ENCODE data around the gene TYK2.

DNA sequence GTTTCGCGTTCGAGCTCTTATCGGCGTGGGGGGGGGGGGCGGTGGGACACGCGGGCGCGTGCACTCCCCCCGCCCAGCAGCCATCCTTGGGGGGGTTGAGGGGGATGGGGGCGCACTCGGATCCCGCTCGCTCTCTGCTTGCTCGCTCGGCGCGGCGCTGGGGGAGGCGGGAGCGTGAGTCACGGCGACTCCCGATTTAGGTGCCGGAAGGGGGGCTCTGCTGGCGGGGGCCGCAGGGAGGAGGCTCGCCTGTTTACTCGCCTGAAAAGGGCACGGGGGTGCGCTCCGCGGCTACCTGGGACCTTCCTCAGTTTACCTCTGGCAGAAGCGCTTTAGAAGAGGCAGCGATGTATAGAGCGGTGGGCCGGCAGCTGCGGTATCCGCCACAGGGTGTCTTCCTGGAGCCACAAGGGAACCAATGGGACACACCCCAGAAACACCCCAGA, 38.9 kb upstream of the TYK2 start:
- TF ChIP-seq, protein P1, sequence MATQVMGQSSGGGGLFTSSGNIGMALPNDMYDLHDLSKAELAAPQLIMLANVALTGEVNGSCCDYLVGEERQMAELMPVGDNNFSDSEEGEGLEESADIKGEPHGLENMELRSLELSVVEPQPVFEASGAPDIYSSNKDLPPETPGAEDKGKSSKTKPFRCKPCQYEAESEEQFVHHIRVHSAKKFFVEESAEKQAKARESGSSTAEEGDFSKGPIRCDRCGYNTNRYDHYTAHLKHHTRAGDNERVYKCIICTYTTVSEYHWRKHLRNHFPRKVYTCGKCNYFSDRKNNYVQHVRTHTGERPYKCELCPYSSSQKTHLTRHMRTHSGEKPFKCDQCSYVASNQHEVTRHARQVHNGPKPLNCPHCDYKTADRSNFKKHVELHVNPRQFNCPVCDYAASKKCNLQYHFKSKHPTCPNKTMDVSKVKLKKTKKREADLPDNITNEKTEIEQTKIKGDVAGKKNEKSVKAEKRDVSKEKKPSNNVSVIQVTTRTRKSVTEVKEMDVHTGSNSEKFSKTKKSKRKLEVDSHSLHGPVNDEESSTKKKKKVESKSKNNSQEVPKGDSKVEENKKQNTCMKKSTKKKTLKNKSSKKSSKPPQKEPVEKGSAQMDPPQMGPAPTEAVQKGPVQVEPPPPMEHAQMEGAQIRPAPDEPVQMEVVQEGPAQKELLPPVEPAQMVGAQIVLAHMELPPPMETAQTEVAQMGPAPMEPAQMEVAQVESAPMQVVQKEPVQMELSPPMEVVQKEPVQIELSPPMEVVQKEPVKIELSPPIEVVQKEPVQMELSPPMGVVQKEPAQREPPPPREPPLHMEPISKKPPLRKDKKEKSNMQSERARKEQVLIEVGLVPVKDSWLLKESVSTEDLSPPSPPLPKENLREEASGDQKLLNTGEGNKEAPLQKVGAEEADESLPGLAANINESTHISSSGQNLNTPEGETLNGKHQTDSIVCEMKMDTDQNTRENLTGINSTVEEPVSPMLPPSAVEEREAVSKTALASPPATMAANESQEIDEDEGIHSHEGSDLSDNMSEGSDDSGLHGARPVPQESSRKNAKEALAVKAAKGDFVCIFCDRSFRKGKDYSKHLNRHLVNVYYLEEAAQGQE (IDR thresholded peaks at IDR 0.05; ENCODE audit: insufficient read depth in 1 of 2, low read depth in 2 of 2, low read length in 1 of 2) = no peak
- TF ChIP-seq, protein P2, sequence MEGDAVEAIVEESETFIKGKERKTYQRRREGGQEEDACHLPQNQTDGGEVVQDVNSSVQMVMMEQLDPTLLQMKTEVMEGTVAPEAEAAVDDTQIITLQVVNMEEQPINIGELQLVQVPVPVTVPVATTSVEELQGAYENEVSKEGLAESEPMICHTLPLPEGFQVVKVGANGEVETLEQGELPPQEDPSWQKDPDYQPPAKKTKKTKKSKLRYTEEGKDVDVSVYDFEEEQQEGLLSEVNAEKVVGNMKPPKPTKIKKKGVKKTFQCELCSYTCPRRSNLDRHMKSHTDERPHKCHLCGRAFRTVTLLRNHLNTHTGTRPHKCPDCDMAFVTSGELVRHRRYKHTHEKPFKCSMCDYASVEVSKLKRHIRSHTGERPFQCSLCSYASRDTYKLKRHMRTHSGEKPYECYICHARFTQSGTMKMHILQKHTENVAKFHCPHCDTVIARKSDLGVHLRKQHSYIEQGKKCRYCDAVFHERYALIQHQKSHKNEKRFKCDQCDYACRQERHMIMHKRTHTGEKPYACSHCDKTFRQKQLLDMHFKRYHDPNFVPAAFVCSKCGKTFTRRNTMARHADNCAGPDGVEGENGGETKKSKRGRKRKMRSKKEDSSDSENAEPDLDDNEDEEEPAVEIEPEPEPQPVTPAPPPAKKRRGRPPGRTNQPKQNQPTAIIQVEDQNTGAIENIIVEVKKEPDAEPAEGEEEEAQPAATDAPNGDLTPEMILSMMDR (IDR thresholded peaks at IDR 0.05) = no peak; the same call in 1 of the 2 replicates
- TF ChIP-seq POLR2AphosphoS5 (IDR thresholded peaks at IDR 0.05; ENCODE audit: low read depth, low read length) = no peak
